CD14-positive monocyte (primary cell): ENCODE data around the gene LDAH. TPM values are rescaled to one million over a fixed set of nuclear protein-coding genes. Genes with fewer than 3 reads are reported as not detected.

Experiments used
- DNase-seq, 3 donors: peaks; one replicate each; pipeline ENCODE4 v3.0.0-alpha.2; 2011 to 2022
- H2AFZ ChIP-seq: 2 replicates; pipeline ENCODE4 v1.6.0; 2012; ENCODE audit warnings: mild to moderate bottlenecking, low read depth, low read length, inconsistent platforms; ENCODE audit not compliant: insufficient read depth, poor library complexity, severe bottlenecking
- H3K27ac ChIP-seq, 2 donors: 1 replicate in 1 of 2; 2 replicates in 1 of 2; pipeline ENCODE4 v1.5.1; 2012 to 2013; ENCODE audit warnings: low read length in 2 of 2, control low read depth in 1 of 2, inconsistent platforms in 1 of 2, low read depth in 1 of 2, mild to moderate bottlenecking in 1 of 2
- H3K27me3 ChIP-seq, 2 donors: one replicate each; pipeline versions ENCODE4 v1.6.0 to v1.6.1; 2011 to 2013; ENCODE audit warnings: low read length in 2 of 2; ENCODE audit not compliant: control insufficient read depth in 2 of 2, insufficient read depth in 2 of 2
- H3K36me3 ChIP-seq, 2 donors: replicated peaks in 1 of 2; 1 replicate in 1 of 2; 2 replicates in 1 of 2; pipeline versions ENCODE4 v1.5.1 to v1.6.1; 2012 to 2013; ENCODE audit warnings: low read length in 2 of 2, control low read depth in 1 of 2, inconsistent platforms in 1 of 2, mild to moderate bottlenecking in 1 of 2; ENCODE audit not compliant: insufficient read depth in 2 of 2, control insufficient read depth in 1 of 2
- H3K4me1 ChIP-seq, 2 donors: 1 replicate in 1 of 2; 2 replicates in 1 of 2; pipeline versions ENCODE4 v1.5.1 to v1.6.1; 2012 to 2013; ENCODE audit warnings: low read length in 2 of 2, control low read depth in 1 of 2, inconsistent platforms in 1 of 2, mild to moderate bottlenecking in 1 of 2, moderate library complexity in 1 of 2; ENCODE audit not compliant: insufficient read depth in 2 of 2, control insufficient read depth in 1 of 2
- H3K4me2 ChIP-seq: replicated peaks from 2 replicates; pipeline ENCODE3; 2012; ENCODE audit warnings: low read length, moderate library complexity, mild to moderate bottlenecking; ENCODE audit not compliant: poor library complexity, severe bottlenecking; ENCODE audit errors: extremely low read depth
- H3K4me3 ChIP-seq, 3 experiments: fragments of 200-600 bp in 1 of 3; sonication (generic) in 1 of 3; replicated peaks in 1 of 3; 1 replicate in 2 of 3; 2 replicates in 1 of 3; pipeline ENCODE4 v1.5.1; 2011 to 2013; ENCODE audit warnings: low read length in 3 of 3, mild to moderate bottlenecking in 3 of 3, control low read depth in 2 of 3, low read depth in 2 of 3, inconsistent platforms in 1 of 3, moderate library complexity in 1 of 3
- H3K79me2 ChIP-seq: 2 replicates; pipeline ENCODE4 v1.6.0; 2012; ENCODE audit warnings: mild to moderate bottlenecking, control low read depth, inconsistent platforms, low read length, moderate library complexity; ENCODE audit not compliant: insufficient read depth
- H3K9ac ChIP-seq: 2 replicates; pipeline ENCODE4 v1.6.0; 2017; ENCODE audit warnings: low read length, mild to moderate bottlenecking; ENCODE audit not compliant: insufficient read depth, poor library complexity, severe bottlenecking
- H3K9me3 ChIP-seq, 2 donors: replicated peaks in 1 of 2; 1 replicate in 1 of 2; 2 replicates in 1 of 2; pipeline versions ENCODE4 v1.5.1 to v1.6.1; 2012 to 2013; ENCODE audit warnings: low read length in 2 of 2, control low read depth in 1 of 2; ENCODE audit not compliant: control insufficient read depth in 1 of 2, insufficient read depth in 1 of 2
- H4K20me1 ChIP-seq: 2 replicates; pipeline ENCODE4 v1.6.0; 2012; ENCODE audit warnings: mild to moderate bottlenecking, low read length, control low read depth, moderate library complexity; ENCODE audit not compliant: insufficient read depth
- H3K27ac Mint-ChIP-seq, 7 donors: one replicate each; pipeline ENCODE4 v1.8.0; 2020; ENCODE audit warnings: mild to moderate bottlenecking in 7 of 7, mixed read lengths in 7 of 7, moderate library complexity in 6 of 7, inconsistent platforms in 2 of 7
- H3K27me3 Mint-ChIP-seq, 3 donors: one replicate each; pipeline ENCODE4 v1.8.0; 2021 to 2022; ENCODE audit warnings: low read depth in 3 of 3, mild to moderate bottlenecking in 3 of 3, mixed read lengths in 3 of 3, moderate library complexity in 3 of 3, inconsistent platforms in 1 of 3
- H3K36me3 Mint-ChIP-seq, 2 donors: one replicate each; pipeline ENCODE4 v1.8.0; 2020; ENCODE audit warnings: mixed read lengths in 2 of 2, inconsistent platforms in 1 of 2, mild to moderate bottlenecking in 1 of 2
- H3K4me1 Mint-ChIP-seq: one replicate; pipeline ENCODE4 v1.8.0; 2020; ENCODE audit warnings: mild to moderate bottlenecking, mixed read lengths
- H3K4me3 Mint-ChIP-seq, 2 donors: one replicate each; pipeline ENCODE4 v1.8.0; 2020; ENCODE audit warnings: mild to moderate bottlenecking in 2 of 2, mixed read lengths in 2 of 2, moderate library complexity in 1 of 2
- H3K9me3 Mint-ChIP-seq, 7 donors: one replicate each; pipeline ENCODE4 v1.8.0; 2020 to 2022; ENCODE audit warnings: mixed read lengths in 7 of 7, mild to moderate bottlenecking in 6 of 7, moderate library complexity in 6 of 7, inconsistent platforms in 2 of 7
- WGBS: methylation state at CpG from one replicate; pipeline ENCODE4 v1.1.5; 2013; ENCODE audit warnings: missing lambda C conversion rate; ENCODE audit not compliant: insufficient coverage; 5-methylcytosine and 5-hydroxymethylcytosine counted together
- intact Hi-C, 2 donors: fragments of 100-400 bp; cut with micrococcal nuclease; formaldehyde crosslinking; loops; one replicate each; pipeline versions ENCODE4 v1.15.0 to v1.15.1; 2023
- polyA plus RNA-seq, 3 donors: library from polyadenylated mRNA; depleted of rRNA in 1 of 3; unstranded in 2 of 3; stranded (reverse) in 1 of 3; fragments of 300-500 nt in 2 of 3; fragments of >200 nt in 1 of 3; fragmentation: Illumina TruSeq in 2 of 3; gene quantifications; 1 replicate in 2 of 3; 2 replicates in 1 of 3; pipeline ENCODE4 v1.2.3, GENCODE V29; 2012 to 2021
- TF ChIP-seq, protein P1 (sequence below): fragments of 200-600 bp; IDR thresholded peaks from one replicate; pipeline ENCODE4 v1.8.0; 2022; ENCODE audit warnings: antibody characterized with exemption, mild to moderate bottlenecking

Gene LDAH
- polyA plus RNA-seq, 3 donors: 3.7 to 5.7 (median 5.0) TPM

- Histone ChIP-seq H3K27me3 (no peaks in the 10 kb centered on the region), H3K4me1 (peaks cover 0 to 8% of the 10 kb centered on the region in 2 donors), H3K9me3 (no peaks in the 10 kb centered on the region), H3K9ac (no peak overlapping the region), H4K20me1 (no peaks in the 10 kb centered on the region), H2AFZ (no peak overlapping the region), H3K4me3 (no peak overlapping the region), H3K27ac (no peak overlapping the region), H3K36me3 (peaks cover 0 to 2% of the 10 kb centered on the region in 2 donors), H3K4me2 (no peak overlapping the region), H3K79me2 (no peaks in the 10 kb centered on the region)
- Mint-ChIP-seq H3K36me3 (peaks cover 8 to 32% of the 10 kb centered on the region in 2 donors), H3K4me3 (no peak overlapping the region), H3K27me3 (peaks cover 0 to 4% (median 0%) of the 10 kb centered on the region in 3 donors), H3K27ac (no peak overlapping the region), H3K9me3 (peaks cover 0 to 10% (median 5%) of the 10 kb centered on the region in 7 donors), H3K4me1 (peaks cover 10% of the 10 kb centered on the region)
- DNase-seq: no peak
- 86% methylated on average over 2 of the region's 3 CpGs for WGBS
- TF ChIP-seq, protein P1, sequence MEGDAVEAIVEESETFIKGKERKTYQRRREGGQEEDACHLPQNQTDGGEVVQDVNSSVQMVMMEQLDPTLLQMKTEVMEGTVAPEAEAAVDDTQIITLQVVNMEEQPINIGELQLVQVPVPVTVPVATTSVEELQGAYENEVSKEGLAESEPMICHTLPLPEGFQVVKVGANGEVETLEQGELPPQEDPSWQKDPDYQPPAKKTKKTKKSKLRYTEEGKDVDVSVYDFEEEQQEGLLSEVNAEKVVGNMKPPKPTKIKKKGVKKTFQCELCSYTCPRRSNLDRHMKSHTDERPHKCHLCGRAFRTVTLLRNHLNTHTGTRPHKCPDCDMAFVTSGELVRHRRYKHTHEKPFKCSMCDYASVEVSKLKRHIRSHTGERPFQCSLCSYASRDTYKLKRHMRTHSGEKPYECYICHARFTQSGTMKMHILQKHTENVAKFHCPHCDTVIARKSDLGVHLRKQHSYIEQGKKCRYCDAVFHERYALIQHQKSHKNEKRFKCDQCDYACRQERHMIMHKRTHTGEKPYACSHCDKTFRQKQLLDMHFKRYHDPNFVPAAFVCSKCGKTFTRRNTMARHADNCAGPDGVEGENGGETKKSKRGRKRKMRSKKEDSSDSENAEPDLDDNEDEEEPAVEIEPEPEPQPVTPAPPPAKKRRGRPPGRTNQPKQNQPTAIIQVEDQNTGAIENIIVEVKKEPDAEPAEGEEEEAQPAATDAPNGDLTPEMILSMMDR: no peak
- intact Hi-C loops: no loop called here
These were observed 98.3 kb downstream of the LDAH start for GRCh38 chr2:20724500-20725053.

- DNase-seq: no peak
- Mint-ChIP-seq H3K4me1 (peaks cover 8% of the 10 kb centered on the region), H3K9me3 (peaks cover 0 to 10% (median 5%) of the 10 kb centered on the region in 7 donors), H3K27ac (no peak overlapping the region), H3K4me3 (no peak overlapping the region), H3K36me3 (peaks cover 8 to 32% of the 10 kb centered on the region in 2 donors), H3K27me3 (peaks cover 0 to 1% (median 0%) of the 10 kb centered on the region in 3 donors)
- H2AFZ ChIP-seq: no peak overlapping the region
- intact Hi-C loops: no loop called here
- no peak overlapping the region for H3K4me2 ChIP-seq
- no peaks in the 10 kb centered on the region for H3K79me2 ChIP-seq
- H3K36me3 ChIP-seq: peaks cover 0 to 2% of the 10 kb centered on the region in 2 donors
- TF ChIP-seq, protein P1: no peak
- peaks cover 0 to 8% of the 10 kb centered on the region in 2 donors for H3K4me1 ChIP-seq
- H3K9me3 ChIP-seq: no peaks in the 10 kb centered on the region
- no peak overlapping the region for H3K9ac ChIP-seq
- no peaks in the 10 kb centered on the region for H3K27me3 ChIP-seq
- no peak overlapping the region for H3K4me3 ChIP-seq
- H4K20me1 ChIP-seq: no peaks in the 10 kb centered on the region
- H3K27ac ChIP-seq: no peak overlapping the region
These were observed 99.4 kb downstream of the LDAH start for GRCh38 chr2:20723543-20723942.
